Measurements from ENCODE around the gene WDSUB1.

WDSUB1 gene

DNA sequence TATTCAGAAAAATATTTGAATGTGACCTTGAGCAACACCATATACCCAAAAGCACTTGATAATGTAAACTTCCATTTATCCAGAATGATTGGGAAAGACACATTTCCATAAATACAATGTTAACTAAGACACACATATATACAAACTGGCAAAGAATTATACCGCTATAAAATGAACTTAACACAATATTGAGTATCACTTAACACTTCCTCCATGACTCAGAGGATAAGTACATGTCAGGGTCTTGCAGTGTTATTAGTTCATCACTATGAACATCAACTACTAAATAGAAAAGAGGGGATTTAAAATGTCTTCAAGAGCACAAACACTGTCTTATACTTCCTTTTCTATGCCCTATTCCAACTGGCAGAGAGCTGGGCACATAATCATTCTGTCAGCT is 18.6 kb downstream of the WDSUB1 start:
- no peak for FAIRE-seq
- no peak for DNase-seq (ENCODE audit: extremely low spot score, insufficient read length, low read depth)

DNA sequence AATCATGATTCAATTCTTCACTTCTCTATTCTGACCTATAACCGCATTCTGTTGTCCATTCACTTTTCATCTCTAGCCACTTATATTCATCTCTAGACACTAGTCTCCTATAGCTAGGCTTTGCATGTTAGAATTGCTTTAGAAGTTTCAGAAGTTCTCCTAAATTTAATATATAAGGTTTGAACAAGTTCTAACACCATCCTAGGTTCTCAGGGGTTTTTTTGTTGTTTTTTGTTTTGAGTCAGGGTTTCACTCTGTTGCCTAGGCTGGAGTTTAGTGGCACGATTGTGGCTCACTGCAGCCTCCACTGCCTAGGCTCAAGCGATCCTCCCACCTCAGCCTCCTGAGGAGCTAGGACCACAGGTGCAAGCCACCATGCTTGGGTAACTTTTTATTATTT is 19.9 kb downstream of the WDSUB1 start:
- FAIRE-seq, result peak; percentile 12
- DNase-seq (ENCODE audit: extremely low spot score, insufficient read length, low read depth), result no peak

DNA sequence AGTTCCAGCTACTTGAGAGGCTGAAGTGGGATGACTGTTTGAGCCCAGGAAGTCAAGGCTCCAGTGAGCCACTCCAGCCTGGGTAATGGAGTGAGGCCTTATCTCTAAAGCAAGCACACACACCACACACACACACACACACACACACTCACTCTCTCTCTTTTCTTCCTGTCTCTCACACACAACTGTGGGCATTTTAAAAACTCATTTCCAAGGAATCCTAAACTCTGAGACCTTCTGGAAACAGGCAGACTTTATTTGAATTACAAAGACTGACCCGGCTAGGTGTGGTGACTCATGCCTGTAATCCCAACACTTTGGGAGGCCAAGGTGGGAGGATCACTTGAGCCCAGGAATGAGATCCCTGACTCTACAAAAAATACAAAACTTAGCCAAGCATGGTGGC is 21.3 kb downstream of the WDSUB1 start:
- DNase-seq (ENCODE audit: extremely low spot score, insufficient read length, low read depth) (no peak), FAIRE-seq (peak; percentile 47)

DNA sequence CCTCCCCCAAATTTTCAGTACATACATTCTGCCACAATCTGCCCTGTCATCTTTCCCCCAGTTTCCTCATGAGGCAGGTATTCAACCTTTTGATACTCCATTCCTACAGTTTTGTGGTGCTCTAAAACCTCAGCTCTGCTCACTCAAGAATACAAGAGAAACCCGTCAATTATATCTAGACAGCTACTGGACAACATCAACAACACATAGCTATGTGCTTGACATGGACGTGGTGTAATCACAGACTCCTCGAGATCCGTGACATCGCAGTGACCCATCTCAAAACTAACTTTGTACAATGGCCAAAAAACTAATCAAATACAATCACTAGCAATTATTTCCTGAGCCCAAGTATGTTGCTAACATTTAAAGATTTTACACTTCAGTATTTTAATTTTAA is 23.6 kb downstream of the WDSUB1 start:
- FAIRE-seq (no peak), DNase-seq (ENCODE audit: extremely low spot score, insufficient read length, low read depth) (no peak)

DNA sequence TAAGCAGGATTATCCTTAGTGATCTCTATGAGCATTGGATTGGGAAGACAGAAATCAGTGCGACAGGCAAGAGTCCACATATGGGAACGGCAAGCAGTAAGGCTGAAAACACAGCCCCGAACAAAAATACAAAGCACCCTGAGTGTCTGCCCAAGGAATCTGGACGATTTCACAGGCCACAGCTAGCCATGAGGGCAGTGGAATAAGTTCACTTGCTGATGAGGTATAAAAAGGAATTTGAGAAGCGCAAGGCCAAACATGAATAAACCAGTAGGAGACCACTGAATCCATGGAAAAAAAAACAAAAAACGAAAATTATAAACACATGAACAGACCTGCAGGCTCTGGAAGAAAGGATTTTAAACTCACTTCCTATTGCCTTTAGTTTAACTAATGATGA is 24.3 kb downstream of the WDSUB1 start:
- no peak for DNase-seq (ENCODE audit: extremely low spot score, insufficient read length, low read depth)
- FAIRE-seq, result no peak

DNA sequence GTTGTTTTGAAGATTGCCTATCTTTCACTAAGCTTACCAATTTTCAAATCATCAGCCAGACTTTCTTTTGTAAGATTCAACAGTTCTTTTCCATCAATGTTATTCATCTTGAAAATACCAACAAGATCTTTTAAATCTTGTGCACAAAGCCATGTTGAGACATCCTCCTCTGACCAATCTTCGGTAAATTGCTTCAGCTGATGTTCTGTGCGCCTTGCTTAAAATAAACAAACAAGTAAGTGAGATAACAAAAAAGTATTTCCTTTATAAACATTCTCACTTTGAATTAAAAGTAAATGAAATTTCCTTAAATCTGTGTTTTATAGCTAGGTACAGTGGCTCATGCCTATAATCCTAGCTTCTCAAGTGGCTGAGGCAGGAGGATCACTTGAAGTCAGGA is 30.3 kb downstream of the WDSUB1 start:
- FAIRE-seq, result no peak
- DNase-seq (ENCODE audit: extremely low spot score, insufficient read length, low read depth), result no peak

DNA sequence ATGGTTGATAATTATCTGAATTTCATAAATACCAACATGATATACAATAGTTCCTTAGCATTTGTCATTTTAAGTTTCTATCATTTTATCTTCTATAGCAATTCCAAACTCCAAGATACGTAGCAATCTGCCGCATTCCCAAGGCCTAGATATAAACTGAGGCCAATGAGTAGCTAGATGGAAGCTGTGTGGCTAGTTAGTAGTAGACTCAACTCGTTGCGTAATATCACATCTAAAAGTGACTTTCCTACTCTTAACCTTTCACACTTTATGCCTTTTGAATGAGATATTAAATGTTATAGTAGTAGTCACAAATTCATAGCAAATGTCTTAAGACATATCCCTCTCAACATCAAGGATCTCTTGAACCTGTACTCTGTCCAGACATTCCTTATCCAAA is 33.6 kb downstream of the WDSUB1 start:
- DNase-seq (ENCODE audit: extremely low spot score, insufficient read length, low read depth) (no peak), FAIRE-seq (no peak)

DNA sequence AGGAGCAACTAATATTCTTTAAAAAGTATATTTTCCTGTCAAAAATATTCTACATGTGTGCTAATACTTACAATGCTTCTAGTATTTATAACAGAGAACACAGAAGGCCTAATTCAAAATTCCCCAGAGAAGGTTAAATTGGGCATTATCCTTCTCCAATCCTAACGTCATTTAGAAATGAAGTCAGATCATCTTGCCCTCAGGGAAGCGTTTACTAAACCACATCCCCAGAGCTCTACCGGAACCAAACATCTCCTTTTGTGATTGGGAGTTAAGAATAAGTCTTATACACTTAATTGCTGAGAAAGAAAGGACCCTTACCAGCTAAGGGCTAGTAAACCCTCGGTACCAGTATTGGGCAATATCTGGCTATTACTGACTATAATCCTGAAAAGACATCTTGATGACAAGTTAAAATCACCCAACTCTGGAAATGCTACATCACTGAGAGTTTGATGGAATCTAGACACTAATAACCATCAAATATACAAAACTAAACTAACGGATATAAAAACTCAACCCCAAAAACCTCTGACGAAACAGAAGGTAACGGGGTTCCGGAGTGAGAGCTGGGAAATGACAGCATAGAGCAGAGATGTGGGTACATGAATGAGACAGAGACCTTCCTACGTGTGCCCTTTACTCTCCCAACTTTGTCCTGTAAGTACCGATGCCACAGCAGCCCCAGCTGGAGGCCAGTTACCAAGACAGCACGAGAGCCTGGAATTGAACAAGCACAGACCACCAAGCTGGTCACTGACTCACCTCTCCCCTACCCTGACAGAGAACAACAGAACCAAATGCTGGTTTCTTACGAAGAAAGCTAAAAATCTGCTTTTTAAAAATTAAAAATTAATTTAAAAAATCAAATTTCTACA is 35.0 kb downstream of the WDSUB1 start:
- FAIRE-seq, result no peak
- no peak for DNase-seq (ENCODE audit: extremely low spot score, insufficient read length, low read depth)

DNA sequence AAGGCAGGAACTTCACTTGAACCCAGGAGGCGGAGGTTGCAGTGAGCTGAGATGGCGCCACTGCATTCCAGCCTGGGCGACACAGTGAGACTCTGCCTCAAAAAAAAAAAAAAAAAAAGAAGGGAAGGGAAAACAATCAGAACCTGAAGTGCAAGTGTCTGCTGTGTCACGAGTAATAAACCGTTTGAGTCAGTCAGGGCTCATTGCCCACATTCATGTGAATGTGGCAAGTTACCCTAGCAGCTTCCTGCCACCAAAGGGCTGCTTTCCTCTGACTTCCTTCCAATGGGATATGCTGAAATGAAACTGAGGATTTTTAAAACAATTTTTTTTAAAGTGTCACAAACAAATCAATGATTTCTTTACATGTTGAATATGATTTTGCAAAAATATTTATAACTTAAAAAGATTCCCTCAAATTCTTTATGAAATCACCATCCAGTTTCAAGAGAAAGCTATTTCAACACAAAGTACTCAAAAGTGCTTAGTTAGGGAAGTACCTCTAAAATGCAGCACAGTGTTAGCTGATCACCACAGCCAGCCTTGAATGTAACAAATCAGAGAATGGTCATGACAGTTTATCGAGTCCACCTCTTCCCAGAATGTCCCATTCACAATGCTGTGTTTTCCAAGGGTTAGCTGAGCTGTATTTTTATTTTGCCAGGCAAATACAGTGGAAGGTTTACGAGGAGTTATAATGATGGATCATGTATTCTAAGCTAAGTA is 36.4 kb downstream of the WDSUB1 start:
- FAIRE-seq (no peak), DNase-seq (ENCODE audit: extremely low spot score, insufficient read length, low read depth) (no peak)

DNA sequence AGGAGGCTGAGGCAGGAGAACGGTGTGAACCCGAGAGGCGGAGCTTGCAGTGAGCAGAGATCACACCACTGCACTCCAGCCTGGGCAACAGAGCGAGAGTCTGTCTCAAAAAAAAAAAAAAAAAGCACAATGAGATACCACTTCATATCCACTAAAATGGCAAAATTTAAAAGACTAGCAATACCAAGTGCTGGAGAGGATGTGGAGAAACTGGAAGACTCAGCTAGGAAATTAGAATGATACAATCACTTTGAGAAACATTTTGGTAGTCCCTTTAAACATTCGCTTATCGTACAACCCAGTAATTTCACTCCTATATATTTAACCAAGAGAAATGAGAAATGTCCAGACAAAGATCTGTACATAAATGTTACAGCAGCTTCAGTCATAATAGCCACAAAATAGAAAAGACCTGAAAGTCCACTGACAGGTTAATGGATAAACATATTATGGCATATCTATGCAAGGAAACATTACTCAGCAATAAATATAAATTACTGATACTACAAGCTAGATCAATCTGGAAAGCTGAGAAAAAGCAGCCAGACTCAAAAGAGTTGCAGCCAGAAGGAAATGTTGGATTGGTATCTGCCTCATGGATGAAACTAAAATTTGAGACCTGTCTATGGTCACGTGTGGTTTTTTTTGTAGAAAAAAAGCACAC is 40.0 kb downstream of the WDSUB1 start:
- no peak for DNase-seq (ENCODE audit: extremely low spot score, insufficient read length, low read depth)
- FAIRE-seq, result no peak

DNA sequence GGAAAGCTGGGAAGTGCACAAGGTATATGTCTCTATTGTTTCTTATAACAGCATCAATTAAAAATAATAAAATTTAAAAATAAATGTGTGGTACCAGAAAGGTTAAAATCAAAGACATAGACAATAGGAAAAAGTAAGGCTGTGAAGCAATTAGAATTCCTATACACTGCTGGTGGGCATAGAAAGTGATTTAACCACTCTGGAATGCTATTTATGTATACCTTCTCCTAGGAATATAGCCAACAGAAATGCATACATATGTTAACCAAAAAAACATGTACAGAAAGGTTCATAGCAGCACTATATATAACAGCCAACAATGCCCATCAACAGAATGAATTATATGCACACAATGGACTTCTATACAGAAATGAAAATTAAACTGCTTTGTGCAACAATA is 43.0 kb downstream of the WDSUB1 start:
- FAIRE-seq, result no peak

DNA sequence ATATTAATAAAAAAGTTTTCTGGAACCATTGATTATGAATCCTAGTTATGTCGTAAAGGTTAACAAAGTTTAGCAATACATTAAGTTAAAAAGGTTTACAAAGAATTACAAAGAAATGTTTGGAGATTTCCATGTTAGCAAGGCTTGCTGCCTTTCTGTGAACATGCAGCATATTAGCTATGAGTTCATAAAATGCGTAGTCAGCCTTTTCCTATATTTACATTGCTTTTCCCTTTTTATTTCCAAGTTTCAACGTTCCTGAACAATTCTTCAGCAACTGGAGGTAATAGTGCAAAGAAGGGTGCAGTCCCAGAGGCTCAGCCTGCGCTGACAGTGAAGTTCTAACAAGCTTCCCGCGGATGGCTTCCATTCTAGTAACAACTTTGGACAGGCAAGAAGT is 51.6 kb downstream of the WDSUB1 start:
- FAIRE-seq, result no peak
- no peak for DNase-seq (ENCODE audit: extremely low spot score, insufficient read length, low read depth)

More for the DNA sequence above, 43.0 kb downstream of the WDSUB1 start:
- no peak for DNase-seq (ENCODE audit: extremely low spot score, insufficient read length, low read depth)

DNA sequence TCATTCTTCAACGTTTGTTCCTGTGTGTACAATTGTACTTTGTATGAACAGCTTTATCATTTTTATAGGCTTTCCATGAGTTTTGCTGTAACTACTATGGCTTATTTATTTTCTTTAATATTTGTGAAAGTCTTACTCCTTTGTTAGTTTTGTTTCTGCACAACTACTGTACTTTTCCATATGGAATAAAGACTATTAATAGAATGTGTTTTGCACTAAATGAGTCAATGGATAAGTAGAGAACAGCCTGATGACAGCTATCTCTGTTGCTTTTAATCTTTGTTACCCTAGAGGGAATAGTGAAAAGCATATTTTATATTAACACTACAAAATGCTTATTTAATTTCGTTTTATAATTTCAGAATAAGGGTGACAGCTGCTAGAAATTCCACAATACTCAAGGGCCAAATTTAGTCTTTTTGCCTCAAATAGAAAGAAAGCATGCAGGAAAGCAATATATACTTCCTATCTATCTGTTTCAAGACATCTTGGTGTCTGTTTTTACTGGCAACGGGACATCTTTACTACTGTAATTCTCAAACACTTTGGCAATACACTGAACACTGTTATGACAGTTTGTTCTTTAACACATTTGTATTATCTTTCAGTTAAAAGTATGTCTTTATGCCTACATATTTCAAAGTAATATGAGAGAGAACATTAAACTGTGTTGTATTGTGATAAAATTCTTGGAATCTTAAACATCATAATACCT is 53.9 kb downstream of the WDSUB1 start:
- FAIRE-seq (no peak), DNase-seq (ENCODE audit: extremely low spot score, insufficient read length, low read depth) (no peak)

DNA sequence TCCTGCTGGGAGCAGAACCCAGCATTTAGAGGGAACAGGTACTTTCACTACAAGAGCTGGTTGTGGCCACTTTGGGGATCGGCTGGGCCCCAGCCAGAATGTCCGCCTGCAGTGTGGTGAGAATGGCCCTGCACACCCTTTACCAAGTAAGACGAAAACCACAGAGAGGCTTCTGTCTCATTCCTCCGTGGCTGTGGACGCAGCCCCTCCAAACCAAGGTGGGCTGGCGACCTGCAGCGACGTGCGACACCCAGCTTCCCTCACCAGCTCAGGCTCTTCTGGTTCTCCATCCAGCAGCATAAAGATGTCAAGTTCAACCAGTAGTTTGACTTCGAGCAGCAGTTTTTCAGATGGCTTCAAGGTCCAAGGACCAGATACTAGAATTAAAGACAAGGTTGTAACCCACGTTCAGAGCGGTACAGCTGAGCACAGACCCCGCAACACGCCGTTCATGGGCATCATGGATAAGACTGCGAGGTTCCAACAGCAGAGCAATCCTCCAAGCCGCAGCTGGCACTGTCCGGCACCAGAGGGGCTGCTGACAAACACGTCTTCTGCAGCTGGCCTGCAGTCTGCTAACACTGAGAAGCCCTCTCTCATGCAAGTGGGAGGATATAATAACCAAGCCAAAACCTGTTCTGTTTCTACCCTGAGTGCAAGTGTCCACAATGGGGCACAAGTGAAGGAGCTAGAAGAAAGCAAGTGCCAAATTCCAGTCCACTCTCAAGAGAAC is 56.2 kb downstream of the WDSUB1 start:
- no peak for FAIRE-seq
- DNase-seq (ENCODE audit: extremely low spot score, insufficient read length, low read depth), result no peak

DNA sequence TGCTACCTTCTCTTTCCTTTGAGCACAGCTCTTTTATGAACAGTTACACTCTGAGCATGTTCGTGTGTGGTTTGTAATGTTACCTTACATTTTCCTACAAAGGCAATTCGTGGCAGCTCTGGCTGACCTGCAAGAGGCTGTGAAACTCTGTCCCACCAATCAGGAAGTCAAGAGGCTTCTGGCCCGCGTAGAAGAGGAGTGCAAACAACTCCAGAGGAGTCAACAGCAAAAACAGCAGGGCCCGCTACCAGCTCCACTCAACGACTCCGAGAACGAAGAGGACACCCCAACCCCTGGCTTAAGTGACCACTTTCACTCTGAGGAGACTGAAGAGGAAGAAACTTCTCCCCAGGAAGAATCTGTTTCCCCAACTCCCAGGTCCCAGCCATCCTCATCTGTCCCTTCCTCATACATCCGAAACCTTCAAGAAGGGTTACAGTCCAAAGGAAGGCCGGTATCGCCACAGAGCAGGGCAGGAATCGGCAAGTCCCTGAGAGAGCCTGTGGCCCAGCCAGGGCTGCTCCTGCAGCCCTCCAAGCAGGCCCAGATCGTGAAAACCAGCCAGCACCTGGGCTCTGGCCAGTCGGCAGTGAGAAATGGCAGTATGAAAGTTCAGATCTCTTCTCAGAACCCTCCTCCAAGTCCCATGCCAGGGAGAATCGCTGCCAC is 56.9 kb downstream of the WDSUB1 start:
- FAIRE-seq, result no peak
- DNase-seq (ENCODE audit: extremely low spot score, insufficient read length, low read depth), result no peak

DNA sequence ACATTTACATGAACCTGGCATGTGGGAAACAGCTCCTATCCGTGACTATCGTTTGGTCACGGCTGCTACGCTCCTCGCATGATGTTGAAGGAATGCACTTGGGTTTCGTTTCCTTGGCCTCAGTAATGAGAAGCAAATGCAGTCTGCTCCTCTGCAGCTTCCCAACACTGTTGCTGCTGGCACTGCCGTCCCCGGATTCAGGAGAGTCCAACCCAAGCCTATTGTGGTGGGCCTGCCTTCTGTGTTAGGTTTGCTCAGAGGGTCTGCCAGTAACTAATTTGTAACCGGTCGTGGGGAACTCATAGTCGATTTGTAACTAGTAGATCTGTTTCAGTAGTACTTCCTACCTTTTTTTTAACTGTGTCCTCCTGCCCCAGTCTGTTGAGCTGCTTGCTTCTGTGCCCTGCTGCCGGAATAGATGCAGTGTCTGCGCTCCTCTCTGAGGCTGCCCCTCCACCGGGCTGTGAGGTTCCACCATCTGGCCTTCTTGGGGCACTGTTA is 58.4 kb downstream of the WDSUB1 start:
- DNase-seq (ENCODE audit: extremely low spot score, insufficient read length, low read depth) (no peak), FAIRE-seq (no peak)

DNA sequence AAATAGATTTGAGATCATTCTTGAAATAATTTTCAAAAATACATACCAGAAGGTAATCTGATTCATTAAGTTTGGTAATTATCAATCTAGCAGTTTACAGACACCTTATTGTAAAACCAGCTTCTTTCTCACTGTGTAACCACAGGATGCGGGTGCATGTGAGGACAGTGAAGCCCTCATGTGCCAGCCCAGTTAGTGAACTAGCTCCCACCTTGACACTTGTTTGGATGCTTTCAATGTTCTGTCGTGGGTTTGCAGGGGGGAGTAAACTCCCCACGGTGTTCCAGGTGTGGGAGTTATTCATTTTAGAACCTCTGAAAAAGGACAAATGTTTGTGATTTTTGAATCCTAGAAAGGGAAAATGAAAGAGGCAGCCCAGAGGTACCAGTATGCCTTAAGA is 59.0 kb downstream of the WDSUB1 start:
- FAIRE-seq (no peak), DNase-seq (ENCODE audit: extremely low spot score, insufficient read length, low read depth) (no peak)

DNA sequence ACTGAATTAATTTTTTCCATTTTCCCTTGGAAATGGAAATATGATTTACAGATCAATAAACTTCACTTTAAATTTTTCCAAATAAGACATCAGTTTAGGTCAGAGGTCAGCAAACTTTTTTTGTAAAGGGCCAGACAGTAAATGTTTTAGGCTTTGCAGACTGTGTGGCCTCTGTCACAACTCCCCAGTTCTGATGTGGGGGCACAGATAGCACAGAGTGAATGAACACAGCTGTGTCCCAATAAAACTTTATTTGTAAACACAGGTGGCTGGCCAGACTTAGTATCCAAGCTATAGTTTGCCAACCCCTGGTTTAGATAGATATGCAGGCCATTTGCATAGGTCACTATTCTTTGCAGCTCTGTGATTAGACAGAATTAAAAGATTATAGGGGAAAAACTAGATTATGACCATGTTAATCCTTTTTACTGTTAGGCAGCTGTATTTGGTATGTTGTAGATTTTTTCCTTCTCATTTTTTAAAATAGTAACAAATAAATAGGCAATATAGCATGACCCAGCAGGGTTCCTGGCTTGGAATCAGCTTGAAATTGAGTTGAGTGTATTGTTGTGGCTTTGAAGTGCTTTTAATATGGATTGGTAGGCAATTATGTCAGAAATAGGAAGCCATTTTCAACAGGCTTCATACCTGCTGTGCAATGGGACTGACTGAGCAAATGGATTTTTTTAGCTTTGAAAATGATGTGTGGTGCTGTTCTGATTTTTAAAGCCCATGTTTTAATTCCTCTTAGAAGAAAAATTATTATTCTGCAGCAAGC is 59.7 kb downstream of the WDSUB1 start:
- no peak for DNase-seq (ENCODE audit: extremely low spot score, insufficient read length, low read depth)
- no peak for FAIRE-seq

Measured in GM18507 (cell line).